GM23338 (cell line): ENCODE measurements around the gene GUCY2C. TPM values are rescaled to one million over a fixed set of nuclear protein-coding genes. Genes with fewer than 3 reads are reported as not detected.

Source experiments
- ATAC-seq: fragments of 200-7000 bp; cut with Tn5 transposase; 3 replicates; pipeline ENCODE4 v1.9.1; 2020
- DNase-seq: peaks from one replicate; pipeline ENCODE4 v3.0.0-alpha.2; 2015; ENCODE audit warnings: low spot score
- H2AFZ ChIP-seq: fragments of 200-600 bp; sonication (generic); 2 replicates; pipeline ENCODE4 v1.8.0; 2016; ENCODE audit warnings: antibody characterized with exemption, mild to moderate bottlenecking, moderate library complexity
- H3F3A ChIP-seq: fragments of 200-600 bp; sonication (generic); replicated peaks from 2 replicates; pipeline ENCODE4 v1.8.0; 2017; ENCODE audit warnings: antibody characterized with exemption, mixed run types, low read depth
- H3K27ac ChIP-seq: fragments of 200-600 bp; sonication (generic); 2 replicates; pipeline ENCODE4 v1.6.1; 2016; ENCODE audit warnings: low read depth
- H3K27me3 ChIP-seq: fragments of 200-600 bp; sonication (generic); 2 replicates; pipeline ENCODE4 v1.8.0; 2016; ENCODE audit warnings: mild to moderate bottlenecking, mixed run types, moderate library complexity; ENCODE audit not compliant: insufficient read depth
- H3K36me3 ChIP-seq: fragments of 200-600 bp; sonication (generic); 2 replicates; pipeline ENCODE4 v1.8.0; 2016; ENCODE audit warnings: mild to moderate bottlenecking; ENCODE audit not compliant: insufficient read depth
- H3K4me1 ChIP-seq: fragments of 200-600 bp; sonication (generic); 2 replicates; pipeline ENCODE4 v1.8.0; 2016; ENCODE audit warnings: mild to moderate bottlenecking, moderate library complexity; ENCODE audit not compliant: insufficient read depth
- H3K4me2 ChIP-seq: fragments of 200-600 bp; sonication (generic); 2 replicates; pipeline ENCODE4 v1.7.1; 2017; ENCODE audit warnings: mixed run types
- H3K4me3 ChIP-seq: fragments of 200-600 bp; sonication (generic); 2 replicates; pipeline ENCODE4 v1.6.1; 2016; ENCODE audit warnings: mixed run types
- H3K79me2 ChIP-seq: fragments of 200-600 bp; sonication (generic); replicated peaks from 2 replicates; pipeline ENCODE4 v1.8.0; 2017; ENCODE audit warnings: mild to moderate bottlenecking; ENCODE audit not compliant: insufficient read depth
- H3K9me2 ChIP-seq: fragments of 200-600 bp; sonication (generic); 2 replicates; pipeline ENCODE4 v1.8.0; 2017; ENCODE audit not compliant: insufficient read depth
- H4K20me1 ChIP-seq: fragments of 200-600 bp; sonication (generic); replicated peaks from 2 replicates; pipeline ENCODE4 v1.8.0; 2017; ENCODE audit warnings: mild to moderate bottlenecking; ENCODE audit not compliant: insufficient read depth
- H3K27ac Mint-ChIP-seq: 2 replicates; pipeline ENCODE4 v1.8.0; 2020; ENCODE audit warnings: inconsistent platforms, mild to moderate bottlenecking, moderate library complexity, mixed read lengths
- H3K27me3 Mint-ChIP-seq: 3 replicates; pipeline ENCODE4 v1.8.0; 2022; ENCODE audit warnings: low read depth, mild to moderate bottlenecking, moderate library complexity, mixed read lengths, inconsistent platforms; ENCODE audit not compliant: insufficient read depth, poor library complexity
- H3K36me3 Mint-ChIP-seq: 3 replicates; pipeline ENCODE4 v1.8.0; 2021; ENCODE audit warnings: low read depth, mild to moderate bottlenecking, inconsistent platforms, moderate library complexity, mixed read lengths
- H3K4me1 Mint-ChIP-seq: 3 replicates; pipeline ENCODE4 v1.8.0; 2020; ENCODE audit warnings: mild to moderate bottlenecking, inconsistent platforms, mixed read lengths
- H3K4me3 Mint-ChIP-seq: 3 replicates; pipeline ENCODE4 v1.8.0; 2021; ENCODE audit warnings: moderate library complexity, mild to moderate bottlenecking, inconsistent platforms, mixed read lengths
- H3K9me3 Mint-ChIP-seq: 3 replicates; pipeline ENCODE4 v1.8.0; 2020; ENCODE audit warnings: moderate library complexity, mild to moderate bottlenecking, inconsistent platforms, mixed read lengths
- CTCF ChIP-seq, 2 experiments: fragments of 200-600 bp in 1 of 2; sonication (generic) in 1 of 2; conservative IDR thresholded peaks; 2 replicates each; pipeline versions ENCODE4 v1.5.1 to v1.6.1; 2016 to 2017; ENCODE audit warnings: antibody characterized with exemption in 2 of 2, low read depth in 2 of 2, mild to moderate bottlenecking in 2 of 2, moderate library complexity in 1 of 2
- ETS1 ChIP-seq: IDR thresholded peaks from 2 replicates; pipeline ENCODE4 v1.6.1; 2016; ENCODE audit warnings: antibody characterized with exemption
- EZH2 ChIP-seq: fragments of 200-600 bp; sonication (generic); IDR thresholded peaks from one replicate; pipeline ENCODE4 v1.8.0; 2017; ENCODE audit warnings: antibody characterized with exemption, mild to moderate bottlenecking, low read depth; ENCODE audit not compliant: unreplicated experiment
- EZH2phosphoT487 ChIP-seq: fragments of 200-600 bp; sonication (generic); IDR thresholded peaks from one replicate; pipeline ENCODE4 v1.8.1; 2018; ENCODE audit warnings: antibody characterized with exemption; ENCODE audit not compliant: unreplicated experiment
- JUNB ChIP-seq: IDR thresholded peaks from one replicate; pipeline ENCODE4 v1.6.1; 2016; ENCODE audit warnings: antibody characterized with exemption; ENCODE audit not compliant: unreplicated experiment
- NANOG ChIP-seq: IDR thresholded peaks from 2 replicates; pipeline ENCODE4 v1.6.1; 2016; ENCODE audit warnings: antibody characterized with exemption, borderline replicate concordance
- POLR2AphosphoS5 ChIP-seq: IDR thresholded peaks from 2 replicates; pipeline ENCODE4 v1.6.1; 2016; ENCODE audit warnings: antibody characterized with exemption, low read depth
- REST ChIP-seq: IDR thresholded peaks from one replicate; pipeline ENCODE4 v1.6.1; 2018; ENCODE audit warnings: antibody characterized with exemption; ENCODE audit not compliant: unreplicated experiment
- ZNF114 ChIP-seq: fragments of 250-450 bp; sonication (Bioruptor Pico); IDR thresholded peaks from 2 replicates; pipeline ENCODE4 v1.5.0; 2020; ENCODE audit warnings: mild to moderate bottlenecking, moderate library complexity
- ZNF462 ChIP-seq: fragments of 250-450 bp; sonication (Bioruptor Pico); IDR thresholded peaks from 2 replicates; pipeline ENCODE4 v1.5.0; 2020; ENCODE audit warnings: mild to moderate bottlenecking, moderate library complexity
- polyA plus RNA-seq: library from polyadenylated mRNA; unstranded; fragments of >200 nt; fragmentation: Nextera tagmentation; extraction: Ambion mirVana; gene quantifications from 2 replicates; pipeline ENCODE4 v1.2.1, GENCODE V29; 2016
- total RNA-seq: library from RNA; depleted of rRNA; stranded (reverse); fragments of >200 nt; shearing (Covaris generic); gene quantifications from 2 replicates; pipeline ENCODE4 v1.2.3, GENCODE V29; 2014

The GUCY2C gene
- total and polyA plus RNA-seq, 2 experiments from 2014 or later, result 2.1 to 3.1 TPM

GRCh38 chr12:14652483-14652882 is 43.9 kb downstream of the GUCY2C start:
- no peaks in the 10 kb centered on the region for H3K9me3 Mint-ChIP-seq
- TF ChIP-seq ZNF114 (CRISPR knock-in tag) (no peak), ETS1 (no peak), ZNF462 (CRISPR knock-in tag) (no peak), NANOG (no peak), REST (no peak), POLR2AphosphoS5 (no peak), EZH2 (no peak), JUNB (no peak), CTCF (conservative IDR thresholded peaks at IDR 0.05; ENCODE audit: low read depth in 2 of 2) (no peak), EZH2phosphoT487 (no peak)
- H3K27ac Mint-ChIP-seq, result no peak overlapping the region
- Histone ChIP-seq H3F3A (no peaks in the 10 kb centered on the region), H3K36me3 (no peaks in the 10 kb centered on the region), H4K20me1 (no peaks in the 10 kb centered on the region), H3K9me2 (no peaks in the 10 kb centered on the region), H3K27ac (no peak overlapping the region), H3K4me3 (no peak overlapping the region), H3K4me1 (peaks cover 3% of the 10 kb centered on the region; the same call in 1 of the 2 replicates), H3K4me2 (no peak overlapping the region), H3K79me2 (no peaks in the 10 kb centered on the region), H2AFZ (no peak overlapping the region), H3K27me3 (no peaks in the 10 kb centered on the region)
- no peaks in the 10 kb centered on the region for H3K27me3 Mint-ChIP-seq
- H3K36me3 Mint-ChIP-seq, result no peaks in the 10 kb centered on the region
- no peak for ATAC-seq
- H3K4me3 Mint-ChIP-seq, result no peak overlapping the region
- H3K4me1 Mint-ChIP-seq, result peaks cover 16% of the 10 kb centered on the region; the same call in 2 of the 3 replicates
- DNase-seq, result no peak
